Heart left ventricle (tissue), 16 donors: ENCODE results near the gene SAMD4B. TPM values are rescaled to one million over a fixed set of nuclear protein-coding genes. Genes with fewer than 3 reads are reported as not detected.

Experiments
- ATAC-seq, 4 donors: fragments of 200-7000 bp; cut with Tn5 transposase; one replicate each; pipeline ENCODE4 v1.9.1; 2020 to 2022; ENCODE audit warnings: moderate library complexity in 4 of 4, mild to moderate bottlenecking in 3 of 4, moderate number of reproducible peaks in 1 of 4
- DNase-seq, 5 donors: peaks; one replicate each; pipeline ENCODE4 v3.0.0-alpha.2; 2020
- H3K27ac ChIP-seq, 12 donors: fragments of 200-600 bp; sonication (generic) in 4 of 12; one replicate each; pipeline versions ENCODE4 v1.5.0 to v1.8.0; 2016 to 2022; ENCODE audit warnings: mild to moderate bottlenecking in 2 of 12
- H3K27me3 ChIP-seq, 9 donors: fragments of 200-600 bp; sonication (generic) in 2 of 9; one replicate each; pipeline versions ENCODE4 v1.5.1 to v1.8.0; 2016 to 2022; ENCODE audit warnings: mild to moderate bottlenecking in 3 of 9
- H3K36me3 ChIP-seq, 9 donors: fragments of 200-600 bp; sonication (generic) in 2 of 9; one replicate each; pipeline versions ENCODE4 v1.5.0 to v1.8.0; 2018 to 2022; ENCODE audit warnings: mild to moderate bottlenecking in 2 of 9
- H3K4me1 ChIP-seq, 12 donors: fragments of 200-600 bp; sonication (generic) in 4 of 12; one replicate each; pipeline versions ENCODE4 v1.5.0 to v1.8.0; 2016 to 2022; ENCODE audit warnings: mild to moderate bottlenecking in 3 of 12
- H3K4me3 ChIP-seq, 12 donors: fragments of 200-600 bp; sonication (generic) in 4 of 12; one replicate each; pipeline versions ENCODE4 v1.5.0 to v1.8.0; 2017 to 2022; ENCODE audit warnings: mild to moderate bottlenecking in 9 of 12, moderate library complexity in 4 of 12
- H3K9me3 ChIP-seq, 12 donors: fragments of 200-600 bp; sonication (generic) in 4 of 12; one replicate each; pipeline versions ENCODE4 v1.5.0 to v1.8.0; 2016 to 2022; ENCODE audit warnings: mild to moderate bottlenecking in 1 of 12
- POLR2A ChIP-seq, 2 donors: fragments of 450-650 bp; IDR thresholded peaks; one replicate each; pipeline ENCODE4 v1.6.1; 2017; ENCODE audit warnings: antibody characterized with exemption in 2 of 2, mild to moderate bottlenecking in 2 of 2, moderate library complexity in 2 of 2
- WGBS, 4 donors: extraction: QIAGEN DNeasy Blood & Tissue Kit in 2 of 4; methylation state at CpG; one replicate each; pipeline versions ENCODE4 v1.1.5 to v1.1.7; 2013 to 2018; 5-methylcytosine and 5-hydroxymethylcytosine counted together
- intact Hi-C, 10 donors: fragments of 100-400 bp; cut with DNase I; formaldehyde crosslinking; loops; one replicate each; pipeline versions ENCODE4 v1.11.1 to v1.14.2; 2022
- polyA plus RNA-seq, 2 donors: library from polyadenylated mRNA; stranded (reverse); fragments of 200-250 nt; gene quantifications; one replicate each; pipeline ENCODE4 v1.2.3, GENCODE V29; 2013
- total RNA-seq, 9 donors: library from RNA; depleted of rRNA in 2 of 9; stranded (reverse); fragments of >200 nt in 2 of 9; fragmentation: NEBNext Ultra II Directional in 3 of 9; extraction: Animal tissue kit (Norgen Biotek cat#: 25700) in 3 of 9; gene quantifications; one replicate each; pipeline versions ENCODE4 v1.1.0 to v1.2.4, GENCODE V29; 2016 to 2023
- TF ChIP-seq, protein P1 (sequence below), 12 donors: fragments of 200-600 bp; sonication (generic) in 4 of 12; IDR thresholded peaks; one replicate each; pipeline versions ENCODE4 v1.5.0 to v1.8.0; 2018 to 2022; ENCODE audit warnings: antibody characterized with exemption in 12 of 12, mild to moderate bottlenecking in 5 of 12
- donor health status: ischemic (EF 13 %, LVEDD 7.1; RV severe dilation, severe dysfunction).
- donor health status: healthy with polysubstance abuse.
- donor health status: DM: no; HTN: yes; CAD: no.
- donor health status: DM: no; HTN: no; CAD: no.
- donor health status: ischemic (EF 25% LVEDD 6.9; RV normal size, moderate dysfunction).
- donor health status: ischemic (EF 25% LVEDD 5.7; RV mildly dilated, moderate dysfunction).
- donor health status: healthy.
- donor health status: DM: yes; HTN: yes; CAD: no.
- donor health status: ischemic (EF 35%, LVEDD 5.7; RV mildly dilated, moderate dysfunction).
- donor health status: nonischemic (EF 11% LVEDD 7.7; RV severe dilation, severe dysfunction).
- donor health status: DM: yes; HTN: yes; CAD: no.
- donor health status: PGD.
- donor health status: ischemic (EF 29% LVEDD 5.4; RV normal size, mild dysfunction).
- donor health status: nonischemic (EF 23%, LVEDD 6.1; RV moderate dilation, normal function).

SAMD4B gene
- total and polyA plus RNA-seq, 11 donors, result 34.9 to 101 (median 54.4) TPM

DNA sequence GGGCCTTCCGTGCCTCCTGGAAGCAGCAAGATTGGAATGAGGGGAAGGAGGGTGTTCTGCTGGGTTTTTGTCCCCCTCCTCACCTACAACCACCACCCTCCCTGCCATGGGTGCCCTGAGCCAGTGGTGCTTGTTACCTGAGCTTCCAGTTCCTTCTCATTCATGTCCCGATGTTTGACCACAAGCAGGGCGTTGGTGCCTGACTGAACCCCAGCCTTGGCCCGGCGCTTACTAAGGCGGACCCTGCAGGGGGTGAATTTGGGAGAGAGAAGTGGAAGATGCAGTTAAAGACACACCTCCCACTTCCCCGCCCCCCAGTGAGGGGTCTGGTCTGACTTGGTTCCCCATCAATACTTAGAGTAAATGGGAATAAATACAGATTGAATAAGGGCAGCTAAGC, 44.3 kb downstream of the SAMD4B start:
- no peak for DNase-seq
- WGBS, 4 donors, result 87 to 91% (median 89%) methylated on average over 7 of the region's 7 CpGs
- intact Hi-C loops, result no loop called here
- Histone ChIP-seq H3K9me3 (no peaks in the 10 kb centered on the region), H3K4me1 (peaks cover 3 to 16% (median 10%) of the 10 kb centered on the region in 12 donors), H3K36me3 (peaks cover 3 to 82% (median 78%) of the 10 kb centered on the region in 9 donors), H3K27me3 (no peaks in the 10 kb centered on the region), H3K27ac (no peak overlapping the region), H3K4me3 (no peak overlapping the region)
- ATAC-seq, result no peak
- no peak for TF ChIP-seq POLR2A (IDR thresholded peaks at IDR 0.05)
- TF ChIP-seq, protein P1, sequence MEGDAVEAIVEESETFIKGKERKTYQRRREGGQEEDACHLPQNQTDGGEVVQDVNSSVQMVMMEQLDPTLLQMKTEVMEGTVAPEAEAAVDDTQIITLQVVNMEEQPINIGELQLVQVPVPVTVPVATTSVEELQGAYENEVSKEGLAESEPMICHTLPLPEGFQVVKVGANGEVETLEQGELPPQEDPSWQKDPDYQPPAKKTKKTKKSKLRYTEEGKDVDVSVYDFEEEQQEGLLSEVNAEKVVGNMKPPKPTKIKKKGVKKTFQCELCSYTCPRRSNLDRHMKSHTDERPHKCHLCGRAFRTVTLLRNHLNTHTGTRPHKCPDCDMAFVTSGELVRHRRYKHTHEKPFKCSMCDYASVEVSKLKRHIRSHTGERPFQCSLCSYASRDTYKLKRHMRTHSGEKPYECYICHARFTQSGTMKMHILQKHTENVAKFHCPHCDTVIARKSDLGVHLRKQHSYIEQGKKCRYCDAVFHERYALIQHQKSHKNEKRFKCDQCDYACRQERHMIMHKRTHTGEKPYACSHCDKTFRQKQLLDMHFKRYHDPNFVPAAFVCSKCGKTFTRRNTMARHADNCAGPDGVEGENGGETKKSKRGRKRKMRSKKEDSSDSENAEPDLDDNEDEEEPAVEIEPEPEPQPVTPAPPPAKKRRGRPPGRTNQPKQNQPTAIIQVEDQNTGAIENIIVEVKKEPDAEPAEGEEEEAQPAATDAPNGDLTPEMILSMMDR (IDR thresholded peaks at IDR 0.05), result no peak

GRCh38 chr19:39388657-39389056, 46.4 kb downstream of the SAMD4B start:
- Histone ChIP-seq H3K4me1 (peaks cover 3 to 25% (median 19%) of the 10 kb centered on the region in 12 donors), H3K36me3 (peaks cover 3 to 71% (median 62%) of the 10 kb centered on the region in 9 donors), H3K27ac (peak overlapping the region in 1 of 12 donors; percentile 25), H3K4me3 (no peak overlapping the region), H3K27me3 (no peaks in the 10 kb centered on the region), H3K9me3 (no peaks in the 10 kb centered on the region)
- WGBS, 4 donors, result 83 to 90% (median 88%) methylated on average over 5 of the region's 5 CpGs
- intact Hi-C loops, result no loop called here
- ATAC-seq (no peak), DNase-seq (peak in 1 of 5 donors; percentile 13)
- TF ChIP-seq, protein P1 (IDR thresholded peaks at IDR 0.05), result no peak
- TF ChIP-seq POLR2A (IDR thresholded peaks at IDR 0.05), result no peak

DNA sequence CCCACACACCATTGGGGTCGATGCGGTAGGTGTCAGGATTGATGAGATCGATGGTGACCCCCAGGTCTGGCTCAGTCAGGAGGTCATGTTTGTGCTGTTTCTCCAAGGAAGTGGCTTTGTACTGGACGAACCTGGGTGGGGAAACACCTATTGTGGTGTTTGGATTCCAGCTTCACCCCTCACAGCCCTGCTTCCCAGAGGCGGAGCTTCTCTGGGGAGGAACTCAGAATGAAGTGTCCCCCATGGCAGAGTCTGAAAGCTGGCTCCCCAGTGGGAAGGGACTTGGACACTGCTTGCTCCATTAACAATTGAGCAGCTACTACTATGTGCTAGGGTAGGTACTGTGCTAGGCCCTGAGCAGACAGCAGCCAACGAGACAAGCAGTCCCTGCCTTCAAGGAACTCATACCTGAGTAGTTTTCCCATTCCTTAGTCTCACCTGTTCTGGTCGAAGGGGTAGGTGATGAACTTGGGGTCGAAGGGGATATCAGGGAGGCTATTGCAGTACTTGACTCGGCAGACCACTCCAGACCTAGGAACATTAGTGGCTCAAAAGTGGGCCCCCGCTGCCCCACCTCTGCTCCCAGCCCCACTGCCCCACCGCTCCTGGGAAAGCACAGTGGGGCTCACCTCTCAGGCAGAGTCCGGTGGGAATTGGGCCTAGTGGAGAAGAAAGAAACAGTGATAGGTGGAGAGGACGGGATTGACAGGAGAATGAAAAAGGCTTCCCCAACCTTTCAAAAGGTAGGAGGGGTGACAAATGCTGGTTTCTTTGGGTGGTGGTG, 47.6 kb downstream of the SAMD4B start:
- DNase-seq (peak in 1 of 5 donors; percentile 22), ATAC-seq (no peak)
- peaks cover 3 to 25% (median 19%) of the 10 kb centered on the region in 12 donors for H3K4me1 ChIP-seq
- intact Hi-C loops, result loop anchor here in 7 of 10 donors (1.0 to 10.0 kb wide), 7 partner anchors 45 to 145 kb away; partner anchors contain the start of genes SAMD4B (in 4 of the 7), EID2B (in 3 of the 7) and SUPT5H (in 2 of the 7)
- H3K27me3 ChIP-seq, result no peaks in the 10 kb centered on the region
- peaks cover 3 to 71% (median 62%) of the 10 kb centered on the region in 9 donors for H3K36me3 ChIP-seq
- no peak for TF ChIP-seq POLR2A (IDR thresholded peaks at IDR 0.05)
- TF ChIP-seq, protein P1 (IDR thresholded peaks at IDR 0.05), result no peak
- H3K4me3 ChIP-seq, result peak overlapping the region in 11 of 12 donors; percentile 74 to 99 (median 96)
- H3K27ac ChIP-seq, result peak overlapping the region in 10 of 12 donors; percentile 86 to 100 (median 98)
- 67 to 73% (median 72%) methylated on average over 11 to 13 of the region's 13 CpGs for WGBS, 4 donors
- H3K9me3 ChIP-seq, result no peaks in the 10 kb centered on the region

DNA sequence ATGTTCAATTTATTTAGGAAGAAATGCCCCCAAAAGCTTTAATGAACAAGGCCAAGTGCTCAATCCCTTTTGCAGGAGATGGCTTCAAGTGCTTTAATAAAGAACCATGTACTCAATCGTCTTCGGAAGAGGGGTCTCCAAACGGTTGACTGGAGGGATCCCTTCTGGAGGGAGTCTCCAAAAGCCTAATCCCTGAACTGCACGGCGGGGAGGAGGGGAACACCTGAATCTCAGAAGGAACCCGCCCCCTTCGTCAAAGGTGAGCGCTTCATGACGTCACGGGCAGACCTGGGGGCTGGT, 48.2 kb downstream of the SAMD4B start:
- H3K27me3 ChIP-seq, result no peaks in the 10 kb centered on the region
- intact Hi-C loops, result loop anchor here in 7 of 10 donors (1.0 to 10.0 kb wide), 7 partner anchors 46 to 144 kb away; partner anchors contain the start of genes SAMD4B (in 4 of the 7), EID2B (in 3 of the 7) and SUPT5H (in 2 of the 7)
- WGBS, 4 donors, result 0 to 1% (median 0%) methylated on average over 10 of the region's 10 CpGs
- H3K9me3 ChIP-seq, result no peaks in the 10 kb centered on the region
- H3K36me3 ChIP-seq, result peaks cover 3 to 71% (median 62%) of the 10 kb centered on the region in 9 donors
- peak overlapping the region; percentile 74 to 99 (median 94) for H3K4me3 ChIP-seq
- DNase-seq (no peak), ATAC-seq (no peak)
- H3K27ac ChIP-seq, result peak overlapping the region; percentile 86 to 100 (median 98)
- no peak for TF ChIP-seq POLR2A (IDR thresholded peaks at IDR 0.05)
- TF ChIP-seq, protein P1 (IDR thresholded peaks at IDR 0.05), result no peak
- H3K4me1 ChIP-seq, result peaks cover 3 to 25% (median 19%) of the 10 kb centered on the region in 12 donors
